CD4-positive, alpha-beta T cell (primary cell): ENCODE data around the gene LRPAP1. TPM values are rescaled to one million over a fixed set of nuclear protein-coding genes. Genes with fewer than 3 reads are reported as not detected.

Experiments
- ATAC-seq: fragments of 200-7000 bp; cut with Tn5 transposase; one replicate; pipeline ENCODE4 v1.10.0; 2022; ENCODE audit warnings: mild to moderate bottlenecking; ENCODE audit not compliant: poor library complexity
- CTCF ChIA-PET: fragments of 350-600 bp; sonication (Branson Sonifier 250); formaldehyde crosslinking; loops from one replicate; lab custom pipeline; 2021; ENCODE audit warnings: antibody characterized with exemption, inconsistent platforms; lab: Charles Lee
- POLR2A ChIA-PET: fragments of 350-600 bp; sonication (Branson Sonifier 250); formaldehyde crosslinking; loops from one replicate; lab custom pipeline; 2021; ENCODE audit warnings: antibody characterized with exemption, inconsistent platforms; lab: Charles Lee
- DNase-seq, 14 experiments: peaks; one replicate each; pipeline ENCODE4 v3.0.0-alpha.2; 2013 to 2020; ENCODE audit warnings: mixed read lengths in 2 of 14
- H3K27ac ChIP-seq, 2 donors: one replicate each; pipeline versions ENCODE4 v1.5.1 to v1.7.0; 2013; ENCODE audit warnings: low read length in 2 of 2, low read depth in 1 of 2, mild to moderate bottlenecking in 1 of 2
- H3K27me3 ChIP-seq, 2 experiments: 1 replicate in 1 of 2; 2 replicates in 1 of 2; pipeline versions ENCODE4 v1.6.1 to v1.7.0; 2013; ENCODE audit warnings: low read length in 2 of 2, control low read depth in 1 of 2, mild to moderate bottlenecking in 1 of 2, moderate library complexity in 1 of 2; ENCODE audit not compliant: insufficient read depth in 2 of 2, control insufficient read depth in 1 of 2
- H3K36me3 ChIP-seq: one replicate; pipeline ENCODE4 v1.6.1; 2013; ENCODE audit warnings: low read length, control low read depth; ENCODE audit not compliant: insufficient read depth
- H3K4me1 ChIP-seq: one replicate; pipeline ENCODE4 v1.6.1; 2013; ENCODE audit warnings: low read length, control low read depth; ENCODE audit not compliant: insufficient read depth
- H3K4me3 ChIP-seq: one replicate; pipeline ENCODE4 v1.5.1; 2013; ENCODE audit warnings: mild to moderate bottlenecking, low read length, moderate library complexity
- H3K9me3 ChIP-seq, 2 experiments: 1 replicate in 1 of 2; 2 replicates in 1 of 2; pipeline versions ENCODE4 v1.6.1 to v1.7.0; 2013; ENCODE audit warnings: low read length in 2 of 2, mild to moderate bottlenecking in 2 of 2, control low read depth in 1 of 2, moderate library complexity in 1 of 2; ENCODE audit not compliant: control insufficient read depth in 1 of 2, insufficient read depth in 1 of 2
- H3K27ac Mint-ChIP-seq: one replicate; pipeline ENCODE4 v1.8.0; 2020; ENCODE audit warnings: mixed read lengths
- H3K27me3 Mint-ChIP-seq: one replicate; pipeline ENCODE4 v1.8.0; 2021; ENCODE audit warnings: mixed read lengths
- H3K36me3 Mint-ChIP-seq: one replicate; pipeline ENCODE4 v1.8.0; 2021; ENCODE audit warnings: low read depth, mixed read lengths
- H3K4me1 Mint-ChIP-seq: one replicate; pipeline ENCODE4 v1.8.0; 2021; ENCODE audit warnings: low read depth, mixed read lengths
- H3K4me3 Mint-ChIP-seq: one replicate; pipeline ENCODE4 v1.8.0; 2020; ENCODE audit warnings: mild to moderate bottlenecking, mixed read lengths
- H3K9me3 Mint-ChIP-seq: one replicate; pipeline ENCODE4 v1.8.0; 2020; ENCODE audit warnings: mixed read lengths
- intact Hi-C, 2 experiments: fragments of 100-400 bp; cut with DNase I in 1 of 2; cut with micrococcal nuclease in 1 of 2; formaldehyde crosslinking; loops; one replicate each; pipeline versions ENCODE4 v1.15.1 to v1.9.0; 2023 to 2025; cut with DNase I, micrococcal nuclease
- total RNA-seq, 174 experiments: library from RNA in 2 of 174; stranded (reverse) in 2 of 174; gene quantifications; one replicate each; pipeline ENCODE4 v1.2.3 and lab custom pipeline; 2021 to 2026
- TF ChIP-seq, protein P1 (sequence below): fragments of 200-600 bp; IDR thresholded peaks from one replicate; pipeline ENCODE4 v1.8.0; 2022; ENCODE audit warnings: antibody characterized with exemption, mild to moderate bottlenecking

Gene LRPAP1
- total RNA-seq, 2 experiments from 2014 or later, result 84.2 to 88.0 TPM

DNA sequence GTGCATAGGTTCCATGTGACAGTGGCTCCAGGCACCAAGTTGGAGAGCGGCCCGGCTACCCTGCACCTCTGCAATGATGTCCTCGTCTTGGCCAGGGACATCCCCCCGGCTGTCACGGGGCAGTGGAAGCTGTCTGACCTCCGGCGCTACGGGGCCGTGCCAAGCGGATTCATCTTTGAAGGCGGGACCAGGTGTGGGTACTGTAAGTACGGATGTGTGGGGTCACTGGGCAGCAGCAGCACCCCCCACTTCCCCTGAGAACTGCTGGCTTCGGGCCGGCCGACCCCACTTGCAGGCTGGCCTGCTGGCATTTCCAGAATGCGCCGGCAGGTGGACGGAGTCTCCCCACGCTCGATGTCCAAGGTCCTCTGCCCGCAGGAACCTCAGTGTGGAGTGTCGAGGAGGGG, 55.9 kb downstream of the LRPAP1 start:
- no peak for ATAC-seq
- ChIA-PET POLR2A (no interaction called here), CTCF (no interaction called here)
- H3K27ac Mint-ChIP-seq, result no peak overlapping the region
- H3K27me3 Mint-ChIP-seq, result peaks cover 11% of the 10 kb centered on the region
- Histone ChIP-seq H3K4me1 (peaks cover 7% of the 10 kb centered on the region), H3K9me3 (peaks cover 0 to 10% of the 10 kb centered on the region in 2 experiments), H3K27me3 (peaks cover 9 to 11% of the 10 kb centered on the region in 2 experiments), H3K36me3 (no peaks in the 10 kb centered on the region), H3K4me3 (no peak overlapping the region), H3K27ac (no peak overlapping the region)
- H3K4me3 Mint-ChIP-seq, result no peak overlapping the region
- TF ChIP-seq, protein P1, sequence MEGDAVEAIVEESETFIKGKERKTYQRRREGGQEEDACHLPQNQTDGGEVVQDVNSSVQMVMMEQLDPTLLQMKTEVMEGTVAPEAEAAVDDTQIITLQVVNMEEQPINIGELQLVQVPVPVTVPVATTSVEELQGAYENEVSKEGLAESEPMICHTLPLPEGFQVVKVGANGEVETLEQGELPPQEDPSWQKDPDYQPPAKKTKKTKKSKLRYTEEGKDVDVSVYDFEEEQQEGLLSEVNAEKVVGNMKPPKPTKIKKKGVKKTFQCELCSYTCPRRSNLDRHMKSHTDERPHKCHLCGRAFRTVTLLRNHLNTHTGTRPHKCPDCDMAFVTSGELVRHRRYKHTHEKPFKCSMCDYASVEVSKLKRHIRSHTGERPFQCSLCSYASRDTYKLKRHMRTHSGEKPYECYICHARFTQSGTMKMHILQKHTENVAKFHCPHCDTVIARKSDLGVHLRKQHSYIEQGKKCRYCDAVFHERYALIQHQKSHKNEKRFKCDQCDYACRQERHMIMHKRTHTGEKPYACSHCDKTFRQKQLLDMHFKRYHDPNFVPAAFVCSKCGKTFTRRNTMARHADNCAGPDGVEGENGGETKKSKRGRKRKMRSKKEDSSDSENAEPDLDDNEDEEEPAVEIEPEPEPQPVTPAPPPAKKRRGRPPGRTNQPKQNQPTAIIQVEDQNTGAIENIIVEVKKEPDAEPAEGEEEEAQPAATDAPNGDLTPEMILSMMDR, result no peak
- H3K4me1 Mint-ChIP-seq, result no peaks in the 10 kb centered on the region
- intact Hi-C loops, result no loop called here
- no peak for DNase-seq
- no peaks in the 10 kb centered on the region for H3K36me3 Mint-ChIP-seq
- no peaks in the 10 kb centered on the region for H3K9me3 Mint-ChIP-seq

DNA sequence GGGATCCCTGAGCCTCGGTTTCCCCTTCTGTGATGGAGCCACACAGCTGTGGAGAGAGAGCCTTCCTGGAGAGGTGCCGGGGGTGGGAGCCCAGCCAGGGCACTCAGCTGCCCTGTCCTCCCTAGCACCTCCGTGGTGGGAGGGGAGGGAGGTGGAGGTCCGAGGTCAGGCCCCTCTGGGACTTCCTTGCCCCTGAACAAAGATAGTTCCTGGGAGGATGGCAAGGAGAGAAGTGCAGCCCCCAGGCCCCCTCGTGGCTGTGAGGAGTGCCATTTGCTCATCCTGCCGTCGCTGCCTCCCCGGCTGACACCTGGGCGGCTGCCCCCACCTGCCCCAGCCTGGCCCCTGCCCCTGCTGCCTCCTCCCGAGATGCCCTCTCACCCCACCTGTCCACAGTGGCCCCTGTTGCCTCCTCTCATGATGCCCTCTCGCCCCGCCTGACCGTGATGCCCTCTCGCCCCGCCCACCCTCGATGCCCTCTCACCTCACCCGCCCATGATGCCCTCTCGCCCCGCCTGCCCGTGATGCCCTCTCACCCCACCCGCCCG, 56.4 kb downstream of the LRPAP1 start:
- H3K27ac Mint-ChIP-seq, result no peak overlapping the region
- H3K36me3 Mint-ChIP-seq, result no peaks in the 10 kb centered on the region
- ChIA-PET CTCF (no interaction called here), POLR2A (no interaction called here)
- Histone ChIP-seq H3K27ac (no peak overlapping the region), H3K4me3 (no peak overlapping the region), H3K9me3 (peaks cover 0 to 9% of the 10 kb centered on the region in 2 experiments), H3K36me3 (no peaks in the 10 kb centered on the region), H3K27me3 (peaks cover 6 to 8% of the 10 kb centered on the region in 2 experiments), H3K4me1 (peaks cover 6% of the 10 kb centered on the region)
- peaks cover 6% of the 10 kb centered on the region for H3K27me3 Mint-ChIP-seq
- TF ChIP-seq, protein P1, result no peak
- DNase-seq (no peak), ATAC-seq (no peak)
- H3K9me3 Mint-ChIP-seq, result no peaks in the 10 kb centered on the region
- no peaks in the 10 kb centered on the region for H3K4me1 Mint-ChIP-seq
- intact Hi-C loops, result no loop called here
- H3K4me3 Mint-ChIP-seq, result no peak overlapping the region

DNA sequence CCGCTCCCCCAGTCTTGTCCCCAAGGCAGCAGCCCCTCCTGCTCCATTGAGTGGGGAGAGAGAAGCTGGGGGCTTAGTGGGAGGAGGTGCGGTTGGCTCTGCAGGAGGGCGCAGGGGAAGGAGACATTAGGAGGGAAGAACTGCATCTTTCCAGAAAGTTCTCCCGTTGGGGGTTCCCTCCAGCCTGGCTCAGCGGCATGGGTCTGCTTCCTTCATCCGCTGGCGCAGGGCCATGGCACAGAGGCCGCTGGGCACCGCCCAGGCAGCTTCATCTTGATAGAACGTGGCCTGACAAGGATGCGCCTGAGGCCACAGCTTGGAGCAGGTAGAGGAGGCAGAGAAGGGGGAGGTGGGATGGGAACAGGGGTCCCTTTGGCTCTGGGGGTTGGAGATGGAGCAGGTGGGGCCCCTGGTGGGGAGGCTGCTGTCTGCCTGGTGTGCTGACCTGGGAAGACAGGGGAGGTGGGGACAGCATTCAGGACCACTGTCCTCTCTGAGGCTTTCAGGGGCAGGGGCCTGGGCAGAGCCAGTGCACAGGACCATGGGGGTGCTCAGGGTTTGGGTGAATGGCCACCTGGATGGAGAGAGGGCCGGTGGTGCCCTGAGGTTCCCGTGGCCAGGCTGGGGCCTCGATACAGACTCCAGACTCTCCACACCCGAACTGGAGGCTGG, 57.0 kb downstream of the LRPAP1 start:
- Histone ChIP-seq H3K4me1 (no peaks in the 10 kb centered on the region), H3K4me3 (no peak overlapping the region), H3K36me3 (no peaks in the 10 kb centered on the region), H3K27me3 (peaks cover 2 to 6% of the 10 kb centered on the region in 2 experiments), H3K27ac (no peak overlapping the region), H3K9me3 (peaks cover 0 to 6% of the 10 kb centered on the region in 2 experiments)
- CTCF ChIA-PET, result no interaction called here
- Mint-ChIP-seq H3K36me3 (no peaks in the 10 kb centered on the region), H3K27me3 (no peaks in the 10 kb centered on the region), H3K4me1 (no peaks in the 10 kb centered on the region), H3K4me3 (no peak overlapping the region), H3K27ac (no peak overlapping the region), H3K9me3 (no peaks in the 10 kb centered on the region)
- TF ChIP-seq, protein P1, result no peak
- POLR2A ChIA-PET, result no interaction called here
- DNase-seq, result no peak
- no peak for ATAC-seq
- intact Hi-C loops, result no loop called here
